Midbrain (tissue), 1 donor: Measurements from ENCODE around the gene TIMM23.
A peak's percentile ranks its signal among the peaks of the same experiment; 100 is the strongest.
"Not testable (repeated sequence)": the region's sequence is repeated elsewhere in the genome, so short reads cannot be mapped to it uniquely, and the experiment has no call there.

Experiments
- DNase-seq: peaks from one replicate; lab custom pipeline; 2025; lab: John Stamatoyannopoulos, UW

Gene TIMM23

GRCh38 chr10:45972106-45972812 lies at the start of gene TIMM23:
TIMM23 (plus strand) TSS chr10:45972489; CDS start chr10:45972625, 136 bp downstream.
- peak; percentile 92 for DNase-seq

- DNase-seq = not testable (repeated sequence)
These were observed 45.5 kb upstream of the TIMM23 start for GRCh38 chr10:45926790-45927189.

DNA sequence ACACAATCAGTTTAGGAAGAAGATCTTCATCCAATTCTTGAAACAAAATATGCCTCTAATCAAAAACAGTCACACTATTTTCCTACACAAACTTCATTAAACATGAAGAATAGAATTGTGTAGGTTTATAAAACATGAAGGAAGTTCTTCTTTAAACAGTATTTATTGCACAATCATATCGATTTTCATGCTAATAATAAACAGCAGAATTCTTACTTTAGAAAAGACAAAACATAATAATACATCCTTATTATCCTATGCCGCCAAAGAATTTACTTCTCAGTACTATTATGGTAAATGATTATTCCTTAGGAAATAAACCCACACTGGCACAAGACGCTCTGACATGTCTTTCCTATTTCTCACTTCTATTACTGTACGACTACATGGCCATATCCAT lies 41.0 kb upstream of the TIMM23 start:
- not testable (repeated sequence) for DNase-seq

DNA sequence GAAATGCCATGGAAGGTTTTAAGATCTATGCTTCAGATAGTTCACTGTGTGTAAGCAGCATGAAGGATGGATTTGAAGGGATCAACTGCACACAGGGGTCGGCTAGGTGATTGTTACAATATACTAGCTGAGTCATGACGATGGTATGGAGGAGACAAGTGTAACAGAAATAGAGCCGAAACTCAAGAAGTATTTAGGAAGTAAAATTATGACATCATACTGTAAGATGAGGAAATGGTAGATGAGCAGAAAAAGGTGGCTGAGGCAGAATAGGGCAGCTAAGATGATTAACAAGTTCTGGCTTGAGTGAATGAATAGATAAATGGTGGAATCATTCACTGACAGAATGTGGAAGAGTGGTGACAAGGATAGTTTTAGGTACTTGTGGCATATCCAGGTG lies 37.5 kb upstream of the TIMM23 start:
- DNase-seq = not testable (repeated sequence)

- DNase-seq = not testable (repeated sequence)
These were observed 33.1 kb upstream of the TIMM23 start for GRCh38 chr10:45939176-45939697.

- DNase-seq = not testable (repeated sequence)
These were observed 31.1 kb upstream of the TIMM23 start for GRCh38 chr10:45941196-45941595.

- not testable (repeated sequence) for DNase-seq
These were observed 26.8 kb upstream of the TIMM23 start for GRCh38 chr10:45945476-45945875.

- not testable (repeated sequence) for DNase-seq
These were observed 24.9 kb upstream of the TIMM23 start for GRCh38 chr10:45947363-45947762.

DNA sequence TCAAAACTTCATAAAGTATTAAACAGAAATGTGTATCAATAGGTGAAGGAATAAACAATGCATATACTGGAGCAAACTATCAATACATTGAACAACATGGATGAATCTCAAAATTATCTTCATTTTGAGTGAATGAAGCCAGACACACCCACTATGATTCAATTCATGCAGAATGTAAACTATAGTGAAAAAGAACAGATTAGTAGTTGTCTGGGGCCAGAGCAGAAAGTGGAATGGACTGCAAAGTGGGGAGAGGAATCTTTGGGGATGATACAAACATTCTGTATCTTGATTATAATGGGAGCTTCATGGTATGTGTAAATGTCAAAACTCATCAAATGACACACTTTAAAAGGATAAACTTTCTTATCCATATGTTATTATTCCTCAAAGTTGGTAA lies 23.5 kb upstream of the TIMM23 start:
- DNase-seq = not testable (repeated sequence)

- not testable (repeated sequence) for DNase-seq
These were observed 17.9 kb upstream of the TIMM23 start for GRCh38 chr10:45954367-45954766.

DNA sequence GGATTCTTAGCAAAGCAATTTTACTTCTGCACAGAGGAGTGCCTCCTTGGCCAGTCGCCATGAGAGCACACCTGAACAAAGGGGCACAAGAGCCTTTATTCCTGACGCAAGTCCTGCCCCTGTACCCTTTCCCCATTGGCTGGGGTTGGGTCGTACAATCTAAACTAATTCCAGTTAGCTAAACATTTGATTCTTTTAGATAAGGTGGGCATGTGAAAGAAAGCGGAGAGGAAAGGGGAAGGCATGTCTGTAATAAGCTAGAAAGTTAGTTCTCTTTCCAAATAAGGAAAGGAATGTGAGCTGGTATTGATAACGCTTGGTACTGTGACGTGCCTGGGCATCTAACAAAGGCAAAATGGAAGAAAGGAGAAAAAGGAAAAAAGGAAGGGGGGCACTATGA lies 15.7 kb upstream of the TIMM23 start:
- not testable (repeated sequence) for DNase-seq

- DNase-seq = not testable (repeated sequence)
These were observed 14.4 kb upstream of the TIMM23 start for GRCh38 chr10:45957928-45958327.

- DNase-seq = not testable (repeated sequence)
These were observed 9.4 kb upstream of the TIMM23 start for GRCh38 chr10:45962686-45963452.

DNA sequence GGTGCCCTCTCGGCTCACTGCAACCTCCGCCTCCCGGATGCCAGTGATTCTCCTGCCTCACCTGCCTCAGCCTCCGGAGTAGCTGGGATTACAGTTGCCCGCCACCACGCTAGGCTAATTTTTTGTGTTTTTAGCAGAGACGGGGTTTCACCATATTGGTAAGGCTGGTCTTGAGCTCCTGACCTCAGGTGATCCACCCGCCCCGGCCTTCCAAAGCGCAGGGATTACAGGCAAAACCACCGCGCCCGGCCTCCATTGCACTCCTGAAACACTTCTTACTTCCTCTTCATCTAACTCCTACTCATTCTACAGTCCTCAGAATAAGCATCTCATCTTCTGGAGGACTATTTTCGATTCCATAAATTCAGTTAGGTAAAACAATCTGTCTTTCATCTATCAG lies 1.3 kb upstream of the TIMM23 start:
- not testable (repeated sequence) for DNase-seq

- DNase-seq = not testable (repeated sequence)
These were observed 565 bp upstream of the TIMM23 start for GRCh38 chr10:45971742-45972105.

DNA sequence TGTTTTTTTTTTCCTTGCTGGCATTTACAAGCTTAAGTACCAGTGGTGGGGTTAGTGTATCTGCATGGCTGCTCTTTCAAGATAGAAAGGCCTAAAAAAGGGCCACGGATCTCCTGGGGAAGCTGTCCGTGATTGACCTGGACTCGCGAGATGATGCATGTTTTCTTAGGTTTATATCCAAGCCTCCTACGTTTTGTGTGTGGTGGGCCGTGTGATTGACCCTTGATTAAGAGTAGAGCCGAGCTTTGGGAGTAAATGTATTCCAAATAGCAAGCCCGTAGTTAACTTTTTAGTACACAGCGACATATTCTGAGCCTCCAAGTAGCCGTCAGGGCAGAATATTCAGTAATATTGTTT lies 502 bp downstream of the TIMM23 start:
- not testable (repeated sequence) for DNase-seq

DNA sequence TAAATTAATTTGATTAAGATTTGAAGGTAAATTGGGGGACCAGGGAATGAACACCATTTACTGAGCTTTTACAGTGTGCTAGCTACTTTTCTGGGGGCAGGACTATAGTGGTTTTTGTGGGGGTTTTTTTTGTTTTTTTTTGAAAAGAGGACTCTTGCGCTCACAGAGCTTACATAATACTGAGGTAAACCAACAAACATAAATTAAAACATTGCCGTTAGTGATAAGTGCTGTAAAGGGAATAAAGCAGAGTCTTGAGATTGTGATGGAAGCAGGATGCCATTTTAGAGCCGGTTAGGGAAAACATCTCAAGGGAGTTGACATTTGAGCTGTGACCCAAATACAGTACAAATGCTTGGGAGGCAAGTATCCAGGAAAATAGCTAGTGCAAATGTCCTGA lies 1.8 kb downstream of the TIMM23 start:
- not testable (repeated sequence) for DNase-seq

DNA sequence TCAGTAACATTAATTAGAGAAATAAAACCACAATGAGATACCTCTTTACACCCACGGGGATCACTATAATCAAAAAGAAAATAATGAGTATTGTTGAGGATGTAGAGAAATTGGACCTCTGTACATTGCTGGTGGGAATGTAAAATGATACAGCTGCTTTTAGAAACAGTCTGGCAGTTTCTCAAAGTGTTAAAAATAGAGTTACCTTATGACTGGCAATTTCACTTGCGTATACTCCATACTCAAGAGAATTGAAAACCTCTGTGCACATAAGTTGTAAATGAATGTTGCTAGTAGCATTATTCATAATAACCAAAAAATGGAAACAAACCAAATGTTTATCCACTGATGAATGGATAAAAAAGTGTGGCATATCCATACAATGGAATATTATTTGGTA lies 6.3 kb downstream of the TIMM23 start:
- DNase-seq = not testable (repeated sequence)

DNA sequence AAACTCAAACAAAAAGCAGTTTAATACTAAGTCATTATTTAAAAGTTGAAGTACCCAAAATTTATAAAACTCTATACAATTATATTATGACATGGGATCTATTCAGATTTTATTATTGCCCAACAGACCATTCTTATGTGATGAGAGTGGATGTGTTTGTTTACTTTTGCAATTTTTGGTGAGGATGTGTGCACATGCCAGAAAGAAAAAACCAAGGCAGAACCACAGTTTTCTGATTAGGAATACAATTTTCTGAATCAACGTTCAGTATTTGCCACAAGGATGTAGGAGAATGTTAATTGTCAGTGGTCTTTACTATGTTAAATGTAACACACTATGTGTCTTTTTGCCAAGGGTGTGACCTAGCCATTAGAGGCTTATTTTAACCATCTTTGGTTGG lies 9.1 kb downstream of the TIMM23 start:
- DNase-seq = not testable (repeated sequence)

DNA sequence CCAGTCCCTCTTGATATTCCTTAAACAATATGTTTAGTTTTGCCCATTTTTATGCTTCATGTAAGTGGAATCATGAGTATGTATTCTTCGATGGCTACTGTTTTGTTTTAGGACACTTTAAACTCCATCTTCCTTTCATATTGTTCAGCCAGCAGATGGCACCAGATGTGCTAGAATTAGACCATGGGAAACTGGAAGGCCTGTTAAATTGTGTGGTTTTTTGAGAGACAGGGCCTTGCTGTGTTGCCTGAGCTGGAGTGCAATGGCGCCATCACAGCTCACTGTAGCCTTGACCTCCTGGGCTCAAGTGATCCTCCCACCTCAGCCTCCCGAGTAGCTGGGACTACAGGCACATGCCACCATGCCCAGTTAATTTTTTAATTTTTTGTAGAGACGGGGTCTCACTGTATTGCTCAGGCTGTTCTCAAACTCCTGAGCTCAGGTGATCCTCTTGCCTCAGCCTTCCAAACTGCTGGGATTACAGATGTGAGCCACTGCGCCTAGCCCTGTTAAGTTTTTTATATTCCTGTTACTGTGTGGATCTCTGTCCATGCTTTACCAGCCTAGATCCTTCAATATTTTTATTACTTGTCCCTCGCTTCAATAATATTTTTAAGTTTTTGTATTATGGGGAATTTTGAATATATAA lies 11.4 kb downstream of the TIMM23 start:
- DNase-seq = peak; percentile 49

GRCh38 chr10:45984473-45984872 lies 12.2 kb downstream of the TIMM23 start:
- DNase-seq = not testable (repeated sequence)

DNA sequence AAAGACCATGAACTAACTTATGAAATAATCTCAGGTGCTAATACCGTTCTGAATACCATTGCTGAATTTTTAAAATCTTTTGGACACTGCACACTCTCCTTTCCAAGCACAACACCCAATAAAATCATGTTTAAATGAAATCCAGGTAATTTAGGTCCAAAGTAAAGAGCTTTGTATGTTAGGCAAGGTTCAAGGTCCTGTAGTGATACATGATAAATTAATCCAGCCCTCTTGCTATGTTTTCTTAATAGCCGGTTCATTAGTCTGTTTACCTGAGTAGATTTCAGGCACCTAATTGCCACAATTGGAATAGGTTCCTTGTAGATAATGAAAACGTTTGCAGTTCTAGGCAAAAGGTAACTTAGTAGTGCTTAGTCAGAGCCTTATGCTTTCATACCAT lies 13.3 kb downstream of the TIMM23 start:
- not testable (repeated sequence) for DNase-seq

- DNase-seq = no peak
These were observed 25.3 kb downstream of the TIMM23 start for GRCh38 chr10:45997557-45997956.
